ENCODE results near the gene LRRIQ3. TPM values are rescaled to one million over a fixed set of nuclear protein-coding genes. Genes with fewer than 3 reads are reported as not detected.
A peak's percentile ranks its signal among the peaks of the same experiment; 100 is the strongest.

Gene LRRIQ3, protein sequence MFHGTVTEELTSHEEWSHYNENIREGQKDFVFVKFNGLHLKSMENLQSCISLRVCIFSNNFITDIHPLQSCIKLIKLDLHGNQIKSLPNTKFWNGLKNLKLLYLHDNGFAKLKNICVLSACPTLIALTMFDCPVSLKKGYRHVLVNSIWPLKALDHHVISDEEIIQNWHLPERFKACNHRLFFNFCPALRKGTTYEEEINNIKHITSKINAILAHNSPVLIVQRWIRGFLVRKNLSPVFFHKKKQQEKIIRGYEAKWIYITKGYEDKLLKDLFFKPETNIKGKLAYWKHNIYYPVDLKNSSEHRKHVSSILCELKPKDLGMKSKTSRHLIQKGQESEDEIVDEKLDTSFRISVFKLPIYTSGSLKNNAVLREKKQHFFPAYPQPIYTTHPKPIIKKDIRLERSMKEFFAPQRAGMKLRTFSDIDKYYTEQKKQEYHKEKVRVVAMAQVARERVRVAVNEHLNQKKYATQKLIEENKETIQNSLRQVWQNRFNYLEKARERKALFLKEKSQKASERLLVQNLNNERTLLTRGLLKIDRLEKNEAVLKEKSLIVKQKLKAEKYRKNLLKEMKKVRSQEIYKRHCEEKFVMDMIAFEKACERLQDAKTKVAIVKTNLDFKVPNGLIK
- total RNA-seq, result under 1 TPM; 0.16 to 0.74 TPM

DNA sequence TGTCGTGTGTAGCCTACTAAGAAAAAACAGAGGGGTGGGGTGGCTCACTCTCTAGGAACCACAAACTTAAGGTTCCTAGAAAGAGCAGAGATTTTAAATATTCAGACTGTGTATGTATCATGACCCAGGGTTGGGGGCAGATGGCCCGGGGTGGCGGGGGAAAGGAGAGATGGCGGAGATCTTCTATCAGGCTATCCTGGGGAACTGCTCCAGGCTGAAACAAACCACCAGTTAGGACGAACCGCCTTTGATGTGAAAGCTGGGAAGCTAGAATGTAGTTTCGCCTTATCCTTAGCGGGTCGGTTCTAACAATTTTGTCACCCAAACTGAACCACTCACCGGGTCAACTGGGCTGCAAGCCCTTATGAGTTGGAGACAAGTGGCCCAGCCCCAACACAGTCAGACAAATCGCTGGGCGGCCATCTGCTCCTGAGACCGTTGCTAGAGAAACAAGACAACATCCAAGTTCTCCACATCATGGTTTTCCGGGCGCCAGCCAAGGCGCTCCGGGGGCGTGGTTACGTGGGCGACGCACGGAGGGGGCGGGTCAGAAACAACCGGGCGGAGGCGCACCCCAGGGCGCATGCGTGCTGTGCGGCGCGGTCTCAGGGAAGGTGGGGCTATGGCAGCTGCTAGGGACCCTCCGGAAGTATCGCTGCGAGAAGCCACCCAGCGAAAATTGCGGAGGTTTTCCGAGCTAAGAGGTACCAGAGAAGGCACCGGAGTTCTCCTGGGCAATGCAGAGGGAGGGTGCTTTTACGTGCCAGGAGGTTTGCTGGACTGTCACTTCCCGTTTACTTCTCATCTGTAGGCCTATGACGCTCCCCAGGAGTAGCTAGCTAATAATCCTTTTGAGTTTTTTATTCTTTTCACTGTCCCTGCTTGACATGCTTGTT lies at the start of gene LRRIQ3, which contains the start of gene FPGT:
LRRIQ3 (minus strand) TSS at position 520 of the 896 bp plus-strand sequence. CDS start 14,492 bp downstream, outside the sequence.
FPGT (plus strand) TSS at position 586 of the 896 bp plus-strand sequence; CDS start at position 623, 37 bp downstream.
- H3K27me3 ChIP-seq, result no peaks in the 10 kb centered on the region
- TF ChIP-seq, protein P1, sequence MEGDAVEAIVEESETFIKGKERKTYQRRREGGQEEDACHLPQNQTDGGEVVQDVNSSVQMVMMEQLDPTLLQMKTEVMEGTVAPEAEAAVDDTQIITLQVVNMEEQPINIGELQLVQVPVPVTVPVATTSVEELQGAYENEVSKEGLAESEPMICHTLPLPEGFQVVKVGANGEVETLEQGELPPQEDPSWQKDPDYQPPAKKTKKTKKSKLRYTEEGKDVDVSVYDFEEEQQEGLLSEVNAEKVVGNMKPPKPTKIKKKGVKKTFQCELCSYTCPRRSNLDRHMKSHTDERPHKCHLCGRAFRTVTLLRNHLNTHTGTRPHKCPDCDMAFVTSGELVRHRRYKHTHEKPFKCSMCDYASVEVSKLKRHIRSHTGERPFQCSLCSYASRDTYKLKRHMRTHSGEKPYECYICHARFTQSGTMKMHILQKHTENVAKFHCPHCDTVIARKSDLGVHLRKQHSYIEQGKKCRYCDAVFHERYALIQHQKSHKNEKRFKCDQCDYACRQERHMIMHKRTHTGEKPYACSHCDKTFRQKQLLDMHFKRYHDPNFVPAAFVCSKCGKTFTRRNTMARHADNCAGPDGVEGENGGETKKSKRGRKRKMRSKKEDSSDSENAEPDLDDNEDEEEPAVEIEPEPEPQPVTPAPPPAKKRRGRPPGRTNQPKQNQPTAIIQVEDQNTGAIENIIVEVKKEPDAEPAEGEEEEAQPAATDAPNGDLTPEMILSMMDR (IDR thresholded peaks at IDR 0.05), result no peak
- peak within 1 kb of the TSS; percentile 79 for H3K27ac ChIP-seq
- peaks cover 4% of the 10 kb centered on the region for H3K4me1 ChIP-seq
- intact Hi-C loops (cut with DNase I), result no loop called here
- no peaks in the 10 kb centered on the region for H3K36me3 ChIP-seq
- H3K9me3 ChIP-seq, result no peaks in the 10 kb centered on the region
- peak within 1 kb of the TSS; percentile 51 for H3K4me3 ChIP-seq
- DNase-seq, result peak; percentile 96
- H3K9ac ChIP-seq (ENCODE audit: low read depth in 2 of 2, low read length in 2 of 2), result peak within 1 kb of the TSS; percentile 78 to 91

DNA sequence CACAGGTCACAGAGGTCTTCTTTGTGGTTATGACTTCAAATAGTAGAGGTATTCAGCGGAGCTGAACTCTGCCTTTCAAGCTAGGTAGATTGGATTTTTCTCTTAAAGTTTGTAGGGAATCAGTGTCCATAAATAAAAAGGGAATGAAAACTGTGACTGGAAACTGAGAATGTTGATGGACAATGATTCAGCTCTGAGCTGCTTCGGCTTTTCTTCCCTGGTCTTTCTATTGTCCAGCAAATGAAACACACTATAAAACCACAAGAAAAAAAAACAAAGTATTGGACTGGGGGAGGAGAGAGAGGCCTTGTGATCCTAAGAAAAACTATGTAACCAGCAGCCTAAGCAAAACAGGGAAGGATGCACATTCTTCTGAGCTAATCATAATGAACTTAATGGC lies 48.3 kb upstream of the LRRIQ3 start:
- no peak overlapping the region for H3K9ac ChIP-seq (ENCODE audit: low read depth in 2 of 2, low read length in 2 of 2)
- no peak for DNase-seq
- no peaks in the 10 kb centered on the region for H3K4me1 ChIP-seq
- H3K27me3 ChIP-seq, result no peaks in the 10 kb centered on the region
- TF ChIP-seq, protein P1 (IDR thresholded peaks at IDR 0.05), result no peak
- no peak overlapping the region for H3K27ac ChIP-seq
- H3K36me3 ChIP-seq, result no peaks in the 10 kb centered on the region
- H3K9me3 ChIP-seq, result no peaks in the 10 kb centered on the region
- H3K4me3 ChIP-seq, result no peak overlapping the region
- intact Hi-C loops (cut with DNase I), result no loop called here

- no peaks in the 10 kb centered on the region for H3K27me3 ChIP-seq
- no peak for DNase-seq
Measured at GRCh38 chr1:74245168-74245772, 47.3 kb upstream of the LRRIQ3 start.

DNA sequence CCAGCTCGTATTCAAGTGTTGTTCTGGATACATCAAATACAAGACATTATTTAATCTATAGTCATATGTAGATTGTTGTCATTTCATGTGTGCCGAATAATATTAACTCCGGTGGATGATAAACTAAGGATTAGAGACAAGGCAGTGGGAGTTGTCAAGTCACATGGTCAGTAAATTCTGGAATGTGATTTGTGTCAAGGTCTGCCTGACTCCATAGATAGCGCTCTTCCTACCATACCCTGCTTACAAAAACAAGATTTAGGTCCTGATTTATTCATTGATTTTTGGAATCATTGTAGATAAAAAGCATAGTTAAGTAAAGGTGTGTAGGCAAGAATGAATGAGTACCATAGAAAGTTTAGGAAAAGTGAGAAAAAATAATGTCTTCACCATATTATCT lies 39.8 kb upstream of the LRRIQ3 start:
- Histone ChIP-seq H3K4me3 (no peak overlapping the region), H3K36me3 (no peaks in the 10 kb centered on the region), H3K9me3 (no peaks in the 10 kb centered on the region), H3K4me1 (no peaks in the 10 kb centered on the region), H3K9ac (ENCODE audit: low read depth in 2 of 2, low read length in 2 of 2) (no peak overlapping the region), H3K27me3 (no peaks in the 10 kb centered on the region), H3K27ac (no peak overlapping the region)
- TF ChIP-seq, protein P1 (IDR thresholded peaks at IDR 0.05), result no peak
- no peak for DNase-seq
- intact Hi-C loops (cut with DNase I), result no loop called here

More at GRCh38 chr1:74245168-74245772, 47.3 kb upstream of the LRRIQ3 start:
- no peaks in the 10 kb centered on the region for H3K4me1 ChIP-seq
- H3K9me3 ChIP-seq, result no peaks in the 10 kb centered on the region
- intact Hi-C loops (cut with DNase I), result no loop called here
- H3K36me3 ChIP-seq, result no peaks in the 10 kb centered on the region
- TF ChIP-seq, protein P1 (IDR thresholded peaks at IDR 0.05), result no peak
- H3K9ac ChIP-seq (ENCODE audit: low read depth in 2 of 2, low read length in 2 of 2), result no peak overlapping the region
- no peak overlapping the region for H3K4me3 ChIP-seq
- no peak overlapping the region for H3K27ac ChIP-seq

DNA sequence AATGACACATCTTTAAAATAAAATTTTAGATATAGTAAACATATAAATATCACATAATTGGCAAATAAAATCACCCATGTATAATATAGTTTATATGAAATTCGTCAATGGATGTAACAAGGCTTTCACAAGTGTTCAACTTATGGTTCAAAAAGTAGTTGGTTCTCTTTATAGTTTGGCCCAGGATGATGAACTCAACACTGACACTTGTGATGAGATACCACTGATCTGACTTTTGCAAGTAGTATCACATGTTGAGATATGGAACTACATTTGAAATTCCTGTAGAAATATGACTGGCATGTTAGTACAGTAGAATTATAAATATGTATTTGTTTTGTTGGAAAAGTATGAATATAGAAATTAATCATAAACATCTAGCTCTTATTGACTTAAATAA lies 39.1 kb upstream of the LRRIQ3 start:
- TF ChIP-seq, protein P1 (IDR thresholded peaks at IDR 0.05), result no peak
- Histone ChIP-seq H3K27ac (no peak overlapping the region), H3K9ac (ENCODE audit: low read depth in 2 of 2, low read length in 2 of 2) (no peak overlapping the region), H3K4me1 (no peaks in the 10 kb centered on the region), H3K4me3 (no peak overlapping the region), H3K27me3 (no peaks in the 10 kb centered on the region), H3K9me3 (no peaks in the 10 kb centered on the region), H3K36me3 (no peaks in the 10 kb centered on the region)
- intact Hi-C loops (cut with DNase I), result no loop called here
- no peak for DNase-seq
